Activated B cell treated with CpG ODN at 0.5 μM for 24 hours (primary cell): ENCODE data around the gene A3GALT2. TPM values are rescaled to one million over a fixed set of nuclear protein-coding genes. Genes with fewer than 3 reads are reported as not detected.

Experiments
- ATAC-seq: fragments of 200-7000 bp; cut with Tn5 transposase; one replicate; pipeline ENCODE4 v1.10.0; 2021; ENCODE audit warnings: low read depth, mild to moderate bottlenecking, moderate library complexity
- CTCF ChIA-PET: fragments of 350-600 bp; sonication (Branson Sonifier 250); formaldehyde crosslinking; loops from one replicate; lab custom pipeline; 2021; ENCODE audit warnings: antibody characterized with exemption; lab: Charles Lee
- POLR2A ChIA-PET: fragments of 350-600 bp; sonication (Branson Sonifier 250); formaldehyde crosslinking; loops from one replicate; lab custom pipeline; 2021; ENCODE audit warnings: antibody characterized with exemption; lab: Charles Lee
- DNase-seq: peaks from one replicate; pipeline ENCODE4 v3.0.0; 2022
- H3K27ac Mint-ChIP-seq: one replicate; pipeline ENCODE4 v1.8.0; 2020; ENCODE audit warnings: mixed read lengths
- H3K27me3 Mint-ChIP-seq: one replicate; pipeline ENCODE4 v1.8.0; 2021; ENCODE audit warnings: mixed read lengths
- H3K36me3 Mint-ChIP-seq: one replicate; pipeline ENCODE4 v1.8.0; 2021; ENCODE audit warnings: low read depth, mixed read lengths
- H3K4me1 Mint-ChIP-seq: one replicate; pipeline ENCODE4 v1.8.0; 2021; ENCODE audit warnings: mixed read lengths
- H3K4me3 Mint-ChIP-seq: one replicate; pipeline ENCODE4 v1.8.0; 2020; ENCODE audit warnings: mild to moderate bottlenecking, mixed read lengths
- H3K9me3 Mint-ChIP-seq: one replicate; pipeline ENCODE4 v1.8.0; 2020; ENCODE audit warnings: mixed read lengths
- intact Hi-C: fragments of 100-400 bp; cut with micrococcal nuclease; formaldehyde crosslinking; loops from one replicate; pipeline ENCODE4 v1.15.1; 2024
- total RNA-seq: library from RNA; stranded (reverse); gene quantifications from 2 replicates; pipeline ENCODE4 v1.2.3, GENCODE V29; 2022
- TF ChIP-seq, protein P1 (sequence below): fragments of 200-600 bp; IDR thresholded peaks from one replicate; pipeline ENCODE4 v1.8.0; 2022; ENCODE audit warnings: antibody characterized with exemption, mild to moderate bottlenecking

A3GALT2 gene
- total RNA-seq, 1 donor from 2014 or later: not detected

DNA sequence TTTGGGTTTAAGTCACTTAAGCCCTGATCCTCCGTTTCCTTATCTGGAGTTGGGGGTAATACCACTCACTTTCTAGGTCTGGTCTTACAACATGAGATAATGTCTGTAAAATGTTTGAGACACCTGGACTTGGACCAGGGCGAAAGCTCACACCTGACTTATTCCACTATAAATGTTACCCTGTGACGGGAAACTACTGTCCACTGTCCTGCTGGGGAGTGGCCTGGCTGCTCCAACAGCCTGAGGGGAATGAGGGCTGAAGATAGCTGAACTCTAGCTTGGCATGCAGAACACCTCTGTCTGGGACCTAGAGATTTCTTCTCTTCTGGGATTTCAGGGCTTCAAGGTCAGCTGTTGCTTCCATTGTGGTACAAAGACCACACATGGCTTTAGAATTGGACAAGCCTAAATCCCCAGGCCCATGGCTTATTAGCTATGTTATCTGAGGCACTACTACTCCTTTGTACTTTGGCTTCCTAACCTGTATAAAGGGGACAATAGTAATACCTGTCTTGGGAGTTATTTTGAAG is 9.5 kb upstream of the A3GALT2 start:
- ChIA-PET POLR2A (no interaction called here), CTCF (no interaction called here)
- DNase-seq (no peak), ATAC-seq (no peak)
- Mint-ChIP-seq H3K27me3 (no peaks in the 10 kb centered on the region), H3K4me3 (no peak overlapping the region), H3K36me3 (peaks cover 90% of the 10 kb centered on the region), H3K9me3 (no peaks in the 10 kb centered on the region), H3K4me1 (peaks cover 9% of the 10 kb centered on the region), H3K27ac (no peak overlapping the region)
- TF ChIP-seq, protein P1, sequence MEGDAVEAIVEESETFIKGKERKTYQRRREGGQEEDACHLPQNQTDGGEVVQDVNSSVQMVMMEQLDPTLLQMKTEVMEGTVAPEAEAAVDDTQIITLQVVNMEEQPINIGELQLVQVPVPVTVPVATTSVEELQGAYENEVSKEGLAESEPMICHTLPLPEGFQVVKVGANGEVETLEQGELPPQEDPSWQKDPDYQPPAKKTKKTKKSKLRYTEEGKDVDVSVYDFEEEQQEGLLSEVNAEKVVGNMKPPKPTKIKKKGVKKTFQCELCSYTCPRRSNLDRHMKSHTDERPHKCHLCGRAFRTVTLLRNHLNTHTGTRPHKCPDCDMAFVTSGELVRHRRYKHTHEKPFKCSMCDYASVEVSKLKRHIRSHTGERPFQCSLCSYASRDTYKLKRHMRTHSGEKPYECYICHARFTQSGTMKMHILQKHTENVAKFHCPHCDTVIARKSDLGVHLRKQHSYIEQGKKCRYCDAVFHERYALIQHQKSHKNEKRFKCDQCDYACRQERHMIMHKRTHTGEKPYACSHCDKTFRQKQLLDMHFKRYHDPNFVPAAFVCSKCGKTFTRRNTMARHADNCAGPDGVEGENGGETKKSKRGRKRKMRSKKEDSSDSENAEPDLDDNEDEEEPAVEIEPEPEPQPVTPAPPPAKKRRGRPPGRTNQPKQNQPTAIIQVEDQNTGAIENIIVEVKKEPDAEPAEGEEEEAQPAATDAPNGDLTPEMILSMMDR: no peak
- intact Hi-C loops: no loop called here

DNA sequence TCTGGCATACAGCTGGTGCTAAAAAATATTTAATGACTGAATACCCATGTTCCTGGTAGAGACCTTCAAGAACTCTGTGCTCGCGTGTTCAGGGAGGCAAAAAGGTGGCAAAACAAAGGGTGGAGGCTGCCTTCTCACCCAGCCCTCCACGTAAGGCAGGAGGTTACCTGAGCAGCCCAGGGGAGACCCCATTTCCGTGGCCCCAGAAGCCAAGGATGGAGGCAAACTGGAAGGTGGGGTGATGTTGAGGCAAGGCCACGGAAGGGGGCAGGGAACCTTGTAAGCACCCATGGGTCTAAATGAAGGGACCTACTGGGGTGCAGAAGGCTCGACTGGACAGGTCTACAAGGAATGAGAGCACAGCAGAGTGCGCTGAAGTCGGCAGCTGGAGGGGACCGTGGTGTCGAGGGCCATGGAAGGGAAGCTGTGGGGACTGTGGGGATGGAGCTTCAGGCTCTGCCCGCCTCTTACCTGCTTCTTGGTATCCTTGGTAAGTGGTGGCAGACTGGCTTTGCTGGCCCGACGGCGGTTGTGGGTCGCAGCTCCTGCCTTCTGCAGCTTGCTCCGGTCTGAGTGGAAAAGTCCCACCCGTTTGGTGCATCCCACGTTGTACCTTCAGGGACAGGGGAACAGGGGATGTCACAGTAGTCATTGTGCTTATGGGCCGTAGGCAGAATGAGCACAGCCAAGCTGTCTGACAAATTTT is 8.9 kb upstream of the A3GALT2 start:
- H3K4me1 Mint-ChIP-seq: peaks cover 3% of the 10 kb centered on the region
- no peak overlapping the region for H3K27ac Mint-ChIP-seq
- peaks cover 93% of the 10 kb centered on the region for H3K36me3 Mint-ChIP-seq
- ChIA-PET POLR2A (no interaction called here), CTCF (no interaction called here)
- intact Hi-C loops: no loop called here
- DNase-seq (no peak), ATAC-seq (no peak)
- TF ChIP-seq, protein P1: no peak
- H3K9me3 Mint-ChIP-seq: no peaks in the 10 kb centered on the region
- no peaks in the 10 kb centered on the region for H3K27me3 Mint-ChIP-seq
- H3K4me3 Mint-ChIP-seq: no peak overlapping the region

DNA sequence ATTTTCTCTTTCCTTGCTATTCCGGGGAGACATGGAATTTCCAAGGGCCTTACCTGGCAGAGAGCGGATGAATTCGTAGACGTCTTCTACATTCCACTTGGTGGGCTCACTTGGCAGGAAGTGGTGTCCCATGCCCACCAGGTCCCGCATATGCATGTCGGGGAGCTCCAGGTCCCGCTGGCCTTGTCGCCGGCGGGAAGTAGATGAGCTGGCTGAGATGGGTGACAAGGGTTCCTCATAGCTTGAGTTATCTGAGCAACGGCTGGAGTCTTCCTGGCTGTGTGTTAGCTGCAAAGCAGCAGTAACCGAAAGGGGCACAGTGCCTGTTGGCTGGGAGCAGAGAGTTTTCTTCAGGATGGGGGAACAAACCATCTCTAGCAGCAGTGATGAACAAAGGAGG is 7.9 kb upstream of the A3GALT2 start:
- no peak for DNase-seq
- ChIA-PET CTCF (no interaction called here), POLR2A (interaction anchor here (1.0 kb wide), 1 partner anchor 21 kb away, joined by 4 read pairs; no protein-coding TSS in a partner anchor)
- TF ChIP-seq, protein P1: no peak
- ATAC-seq: no peak
- Mint-ChIP-seq H3K9me3 (no peaks in the 10 kb centered on the region), H3K4me1 (peaks cover 3% of the 10 kb centered on the region), H3K36me3 (peaks cover 95% of the 10 kb centered on the region), H3K27ac (no peak overlapping the region), H3K4me3 (no peak overlapping the region), H3K27me3 (no peaks in the 10 kb centered on the region)
- intact Hi-C loops: no loop called here

DNA sequence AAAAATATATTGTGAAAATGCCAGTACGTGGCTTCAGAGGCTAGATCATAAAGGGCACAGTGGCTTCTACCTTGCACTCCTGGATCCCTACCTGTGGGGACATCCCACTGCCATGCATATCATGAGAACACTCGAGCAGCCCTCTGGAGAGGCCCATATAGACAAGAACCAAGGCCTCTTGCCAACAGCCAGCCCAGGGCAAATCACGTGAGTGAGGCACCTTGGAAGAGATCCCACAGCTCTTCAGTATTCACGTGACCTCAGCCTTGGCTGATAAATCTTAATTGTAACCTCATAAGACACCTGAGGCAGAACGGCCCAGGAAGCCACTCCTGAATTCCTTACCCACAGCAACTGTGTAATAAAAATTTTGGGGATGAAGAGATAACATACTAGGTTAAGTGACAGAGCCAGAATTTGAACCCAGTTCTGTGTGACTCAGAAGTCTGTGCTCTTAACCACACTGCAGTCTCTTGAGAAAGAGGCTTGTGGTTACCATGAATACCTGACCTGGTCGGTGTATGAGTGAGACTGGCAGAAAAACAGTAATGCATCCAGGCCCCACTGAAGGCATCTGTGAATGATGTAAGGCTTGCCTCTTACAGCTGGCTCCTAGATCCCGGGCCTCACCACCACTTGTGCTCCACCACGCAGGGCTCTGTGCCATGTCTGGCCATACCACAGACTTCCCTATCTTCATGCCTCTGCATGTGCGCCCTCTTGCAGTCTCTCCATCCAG is 6.9 kb upstream of the A3GALT2 start:
- POLR2A ChIA-PET: interaction anchor here (1.0 kb wide), 1 partner anchor 22 kb away, joined by 4 read pairs; no protein-coding TSS in a partner anchor
- peaks cover 95% of the 10 kb centered on the region for H3K36me3 Mint-ChIP-seq
- peaks cover 3% of the 10 kb centered on the region for H3K4me1 Mint-ChIP-seq
- H3K27me3 Mint-ChIP-seq: no peaks in the 10 kb centered on the region
- CTCF ChIA-PET: no interaction called here
- ATAC-seq: no peak
- DNase-seq: no peak
- H3K27ac Mint-ChIP-seq: no peak overlapping the region
- TF ChIP-seq, protein P1: no peak
- intact Hi-C loops: no loop called here
- no peaks in the 10 kb centered on the region for H3K9me3 Mint-ChIP-seq
- no peak overlapping the region for H3K4me3 Mint-ChIP-seq

DNA sequence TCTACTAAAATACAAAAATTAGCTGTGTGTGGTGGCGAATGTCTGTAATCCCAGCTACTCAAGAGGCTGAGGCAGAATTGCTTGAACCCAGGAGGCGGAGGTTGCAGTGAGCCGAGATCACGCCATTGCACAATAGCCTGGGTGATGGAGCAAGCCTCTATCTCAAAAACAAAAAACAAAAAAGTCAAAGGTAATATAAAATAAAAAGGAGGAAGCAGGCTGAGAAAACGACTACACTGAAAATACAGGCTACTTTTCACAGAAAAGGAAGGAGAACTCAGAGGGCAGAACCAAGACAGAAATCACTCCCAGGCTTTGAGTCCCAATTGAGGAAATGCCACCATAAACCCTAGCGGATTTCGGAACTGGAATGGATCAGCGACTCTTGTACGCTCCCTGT is 5.9 kb upstream of the A3GALT2 start:
- Mint-ChIP-seq H3K27ac (no peak overlapping the region), H3K9me3 (no peaks in the 10 kb centered on the region), H3K4me1 (no peaks in the 10 kb centered on the region), H3K36me3 (peaks cover 87% of the 10 kb centered on the region), H3K27me3 (no peaks in the 10 kb centered on the region), H3K4me3 (no peak overlapping the region)
- intact Hi-C loops: no loop called here
- TF ChIP-seq, protein P1: no peak
- POLR2A ChIA-PET: no interaction called here
- CTCF ChIA-PET: no interaction called here
- ATAC-seq (no peak), DNase-seq (no peak)
